Activated CD4-positive, CD25-positive, alpha-beta regulatory T cell treated with anti-CD3 and anti-CD28 coated beads, Interleukin-2, amount 50 U/mL, for 72 hours (primary cell): ENCODE results near the gene MPPED1.
A peak's percentile ranks its signal among the peaks of the same experiment; 100 is the strongest.

Experiments used
- DNase-seq: peaks from one replicate; pipeline ENCODE4 v3.0.0; 2021

The MPPED1 gene

DNA sequence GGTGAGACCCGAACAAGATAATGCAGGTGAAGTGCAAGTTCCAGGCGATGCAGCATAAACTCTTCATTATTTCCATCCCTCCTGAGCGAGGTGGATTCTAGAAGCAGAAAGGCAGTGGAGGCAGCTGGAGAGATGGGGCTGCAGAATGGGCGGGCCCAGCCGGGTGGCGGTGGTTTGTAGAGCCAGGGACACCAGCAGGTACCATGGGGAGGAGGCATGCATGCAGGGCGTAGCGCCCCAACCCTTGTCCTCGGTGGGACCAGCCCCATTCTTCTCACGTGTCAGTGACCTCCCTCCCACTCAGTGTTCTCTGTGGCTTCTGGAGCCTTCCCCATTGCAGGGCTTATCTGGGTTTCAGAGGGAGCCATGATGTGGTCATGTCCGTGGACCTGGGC is 38.0 kb downstream of the MPPED1 start:
- no peak for DNase-seq

DNA sequence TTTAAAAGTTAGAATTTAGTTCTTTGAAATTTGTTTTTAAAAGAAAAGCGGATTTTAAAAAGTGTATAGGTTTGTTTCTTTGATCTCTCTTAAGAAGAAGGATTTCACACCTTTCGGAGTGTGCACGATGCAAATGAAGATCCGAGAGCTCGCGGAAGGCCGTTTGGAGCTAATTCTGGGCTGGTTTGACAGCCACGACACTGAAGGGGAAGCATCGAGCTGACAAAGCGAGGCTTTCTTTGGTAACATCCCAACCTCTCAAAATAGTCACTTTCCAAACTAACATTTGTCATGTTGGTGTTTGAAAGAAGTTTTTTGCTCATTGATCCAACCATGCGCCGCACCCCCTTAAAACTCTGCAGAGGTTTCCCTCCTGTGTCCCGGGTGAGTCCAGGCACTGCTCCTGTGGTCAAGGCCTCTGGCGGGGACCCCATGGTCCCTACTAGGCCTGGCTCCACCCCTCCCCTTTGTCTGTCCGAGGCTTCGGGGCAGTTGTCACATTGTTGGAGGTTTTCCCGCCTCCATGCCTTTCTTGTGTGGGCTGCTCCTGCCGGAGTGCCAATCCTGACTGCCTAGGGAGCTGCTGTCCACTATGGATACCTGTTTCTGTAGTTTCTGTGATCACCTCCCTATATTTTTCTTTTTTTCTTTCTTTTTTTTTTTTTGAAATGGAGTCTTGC is 39.7 kb downstream of the MPPED1 start:
- DNase-seq: no peak

DNA sequence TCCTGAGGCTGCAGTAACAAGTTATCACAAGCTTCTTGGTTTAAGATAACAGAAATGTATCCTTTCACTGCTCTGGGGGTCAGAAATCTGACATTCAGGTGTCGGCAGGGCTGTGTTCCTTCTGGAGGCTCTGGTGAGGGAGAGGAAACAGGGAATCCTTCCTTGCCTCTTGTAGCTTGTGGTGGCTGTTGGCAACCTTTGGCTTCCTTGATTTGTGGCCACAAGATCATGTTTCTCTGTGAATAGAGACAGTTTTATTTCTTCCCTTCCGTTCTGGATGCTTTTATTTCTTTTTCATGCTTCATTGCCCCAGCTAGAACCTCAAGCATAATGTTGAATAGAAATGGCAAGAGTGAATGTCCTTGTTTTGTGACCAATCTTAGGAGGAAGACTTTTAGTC is 44.0 kb downstream of the MPPED1 start:
- no peak for DNase-seq

DNA sequence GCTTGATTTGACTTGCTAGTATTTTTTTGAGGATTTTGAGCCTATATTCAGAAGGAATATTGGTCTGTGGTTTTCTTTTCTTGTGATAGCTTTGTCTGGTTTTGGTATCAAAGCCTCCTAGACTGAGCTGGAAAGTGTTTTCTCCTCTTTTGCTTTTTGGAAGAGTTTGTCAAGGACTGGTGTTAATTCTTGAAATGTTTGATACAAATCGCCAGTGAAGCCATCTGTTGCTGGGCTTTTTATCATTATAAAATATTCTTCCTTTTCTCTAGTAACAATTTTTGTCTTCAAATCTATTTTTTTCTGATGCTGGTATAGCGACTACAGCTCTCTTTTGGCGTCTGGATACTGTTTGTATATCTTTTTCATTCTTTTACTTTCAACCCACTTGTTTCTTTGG is 45.2 kb downstream of the MPPED1 start:
- no peak for DNase-seq

GRCh38 chr22:43462701-43463100 is 50.9 kb downstream of the MPPED1 start:
- no peak for DNase-seq

DNA sequence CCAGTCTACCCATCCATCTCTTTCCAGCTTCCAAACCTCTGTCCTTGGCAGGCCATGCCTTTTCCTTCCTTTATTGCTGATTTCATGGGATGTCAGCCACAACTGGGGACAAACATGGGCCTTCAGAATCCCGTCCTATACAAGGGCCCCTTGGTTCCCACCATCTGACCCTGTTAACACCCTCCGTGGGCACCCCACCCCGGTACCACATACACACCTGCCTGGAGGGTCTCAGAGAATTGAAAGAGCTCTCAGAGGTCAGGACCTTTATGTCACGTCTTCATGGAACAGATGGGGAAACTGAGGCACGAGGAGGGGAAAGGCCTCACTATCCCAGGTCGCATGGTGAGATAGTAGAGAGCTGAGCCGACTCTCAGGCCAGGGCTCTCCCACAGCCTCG is 53.0 kb downstream of the MPPED1 start:
- DNase-seq: no peak

DNA sequence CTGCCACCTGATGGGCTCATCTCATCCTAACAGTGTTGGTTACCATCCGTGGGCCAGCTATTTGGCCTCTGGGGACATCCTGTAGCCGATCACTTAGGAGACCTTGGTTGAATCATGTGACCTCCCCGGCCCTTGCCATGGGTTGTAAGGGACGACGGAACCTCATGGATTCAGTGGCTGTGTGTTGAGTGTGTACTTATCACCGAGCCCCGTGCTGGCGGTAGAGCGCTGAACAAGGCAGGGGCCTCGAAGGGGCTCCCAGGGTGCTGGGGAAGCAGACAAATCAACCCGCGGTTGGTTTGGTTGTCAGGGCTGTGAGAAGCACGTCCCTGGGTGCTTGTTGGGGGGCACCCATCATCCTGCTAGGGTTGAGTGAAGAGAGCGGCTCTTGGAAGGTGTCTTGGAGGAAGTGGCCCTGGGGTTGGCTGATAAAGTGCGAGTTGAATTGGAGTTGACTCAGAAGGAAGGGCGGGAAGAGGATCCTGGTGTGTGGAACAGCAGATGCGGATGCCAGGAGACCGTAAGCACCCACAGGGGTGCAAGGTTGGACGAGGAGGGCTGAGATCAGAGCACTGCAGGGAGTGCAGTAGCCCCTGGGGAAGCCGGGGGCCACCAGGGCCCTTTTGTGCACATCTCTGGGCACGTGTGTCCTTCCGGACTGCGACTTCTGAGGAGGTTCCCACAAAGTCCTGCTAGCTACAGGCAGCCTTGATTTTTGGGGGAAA is 53.6 kb downstream of the MPPED1 start:
- DNase-seq: no peak

GRCh38 chr22:43466710-43467109 is 54.9 kb downstream of the MPPED1 start:
- no peak for DNase-seq

- DNase-seq: no peak
These were observed 55.6 kb downstream of the MPPED1 start for GRCh38 chr22:43467216-43467940.

DNA sequence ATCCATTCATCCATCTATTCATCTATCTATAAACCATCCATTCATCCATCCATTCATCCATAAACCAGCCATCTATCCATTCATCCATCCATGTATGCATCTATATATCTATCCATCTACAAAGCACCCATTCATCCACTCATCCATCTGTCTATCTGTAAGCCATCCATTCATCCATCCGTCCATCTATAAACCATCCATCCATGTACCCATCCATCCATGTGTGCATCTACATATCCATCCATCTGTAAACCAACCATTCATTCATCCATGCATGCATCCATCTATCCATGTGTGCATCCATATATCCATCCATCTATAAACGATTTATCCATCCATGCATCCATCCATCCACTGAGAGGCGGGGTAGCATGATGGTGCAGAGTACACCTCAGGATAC is 58.4 kb downstream of the MPPED1 start:
- DNase-seq: no peak

DNA sequence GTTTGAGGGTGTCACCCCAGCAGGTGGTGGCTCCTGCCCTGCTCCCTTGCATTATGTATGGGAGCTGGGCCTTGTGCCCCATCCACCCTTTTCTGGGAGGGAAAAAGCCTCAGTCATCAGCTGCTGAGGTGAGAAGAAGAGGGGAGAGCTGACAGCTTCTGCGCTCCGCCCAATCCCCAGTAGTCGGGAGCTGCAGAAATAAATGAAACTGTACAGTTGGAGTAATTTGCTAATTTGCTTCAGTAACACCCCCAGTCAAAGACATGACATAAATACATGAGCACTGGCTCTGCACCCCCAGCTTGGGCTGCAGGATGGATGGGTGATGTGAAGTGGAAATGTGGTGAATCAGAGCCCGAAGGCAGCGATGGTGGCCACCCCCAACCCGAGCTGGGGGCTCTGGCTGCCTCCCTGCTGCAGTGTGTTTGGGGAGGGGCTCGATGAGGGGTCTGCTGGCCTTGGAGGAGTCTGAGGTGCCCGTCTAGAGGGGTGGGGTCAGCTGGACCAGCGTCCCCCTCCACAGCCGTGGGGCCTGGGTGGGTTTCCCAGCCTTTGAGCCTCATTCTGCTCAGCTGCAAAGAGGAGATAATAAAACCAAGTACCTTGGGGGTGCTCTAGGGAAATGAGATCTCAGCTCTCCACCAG is 59.2 kb downstream of the MPPED1 start:
- no peak for DNase-seq

DNA sequence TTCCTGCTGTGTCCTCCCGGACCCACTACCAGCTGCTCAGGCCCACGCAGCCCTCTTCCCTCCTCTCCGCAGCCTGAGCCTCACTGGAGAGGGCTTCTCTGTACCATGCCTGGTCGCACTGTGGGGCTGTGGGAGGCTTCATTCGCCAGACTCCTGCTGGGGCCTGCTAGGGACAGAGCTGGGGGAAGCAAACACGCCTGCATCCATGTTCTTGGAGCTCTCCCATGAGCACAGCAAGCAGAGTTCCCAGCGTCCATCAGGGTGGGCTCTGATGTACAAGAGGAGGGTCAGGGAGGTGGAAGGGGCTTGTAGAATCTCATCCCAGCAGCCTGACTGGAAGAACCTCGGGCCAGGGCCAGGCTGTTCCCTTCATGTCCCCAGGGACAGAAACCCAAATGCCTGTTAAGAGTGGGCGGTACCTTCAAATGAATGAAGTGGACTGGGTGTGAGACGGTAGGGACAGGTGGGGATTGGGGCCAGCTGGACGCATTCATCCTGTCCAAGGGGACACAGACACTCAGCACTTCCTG is 59.9 kb downstream of the MPPED1 start:
- DNase-seq: no peak

GRCh38 chr22:43473031-43473430 is 61.2 kb downstream of the MPPED1 start:
- DNase-seq: no peak

DNA sequence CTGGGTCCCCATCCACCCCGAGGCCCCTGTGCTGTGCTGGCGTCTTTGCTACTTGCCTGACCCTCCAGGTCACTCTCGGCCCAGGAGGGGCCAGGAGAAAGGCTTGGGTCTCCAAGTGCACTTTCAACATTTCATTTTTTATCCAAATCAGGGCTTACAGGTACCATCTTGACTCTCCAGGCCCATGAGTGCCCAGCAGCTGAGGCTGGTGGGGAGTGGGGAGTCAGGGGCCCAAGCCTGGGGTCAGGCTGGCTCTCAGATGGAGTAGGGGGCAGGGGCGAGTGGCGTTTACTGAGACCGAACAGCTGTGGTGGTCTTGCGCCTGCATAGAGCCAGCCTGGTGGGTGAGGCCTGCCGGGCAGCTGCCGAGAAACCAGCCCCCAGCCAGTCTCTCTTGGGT is 61.6 kb downstream of the MPPED1 start:
- DNase-seq: no peak

GRCh38 chr22:43474161-43475101 is 62.6 kb downstream of the MPPED1 start:
- no peak for DNase-seq

DNA sequence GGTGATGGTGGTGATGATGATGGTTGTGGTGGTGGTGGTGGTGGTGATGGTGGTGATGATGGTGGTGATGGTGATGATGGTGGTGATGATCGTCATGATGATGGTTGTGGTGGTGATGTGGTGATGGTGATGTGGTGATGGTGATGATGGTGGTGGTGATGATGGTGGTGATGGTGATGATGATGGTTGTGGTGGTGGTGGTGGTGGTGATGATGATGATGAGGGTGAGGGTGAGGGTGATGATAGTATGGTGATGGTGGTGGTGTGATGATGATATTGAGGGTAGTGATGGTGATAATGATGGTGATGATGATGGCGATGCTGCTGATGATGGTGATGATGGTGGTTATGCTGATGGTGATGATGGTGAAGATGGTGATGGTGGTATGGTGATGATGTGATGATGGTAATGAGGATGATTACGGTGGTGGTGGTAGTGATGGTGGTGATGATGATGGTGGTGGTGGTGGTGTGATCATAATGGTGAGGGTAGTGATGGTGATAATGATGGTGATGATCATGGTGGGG is 63.8 kb downstream of the MPPED1 start:
- no peak for DNase-seq

DNA sequence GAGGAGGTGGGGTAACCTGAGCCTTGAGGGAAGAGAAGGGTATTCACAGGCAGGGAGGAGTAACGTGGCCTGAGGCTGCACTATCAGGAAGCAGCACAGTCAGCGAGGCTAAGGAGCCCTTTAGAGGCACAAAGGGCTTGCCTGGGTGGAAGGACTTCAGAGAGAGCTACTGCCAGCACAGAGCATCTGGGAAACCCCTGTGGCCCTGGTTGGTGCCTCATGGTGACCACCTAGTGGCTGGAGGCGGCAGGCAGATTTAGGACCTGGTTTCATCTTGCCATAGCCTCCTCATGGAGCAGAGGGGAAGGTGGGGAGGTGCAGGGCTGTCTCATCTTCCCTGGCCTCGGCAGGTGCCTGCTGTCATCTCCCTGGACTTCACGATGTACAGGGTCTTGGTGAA is 64.5 kb downstream of the MPPED1 start:
- no peak for DNase-seq

GRCh38 chr22:43476751-43477725 is 65.2 kb downstream of the MPPED1 start:
- DNase-seq: no peak

DNA sequence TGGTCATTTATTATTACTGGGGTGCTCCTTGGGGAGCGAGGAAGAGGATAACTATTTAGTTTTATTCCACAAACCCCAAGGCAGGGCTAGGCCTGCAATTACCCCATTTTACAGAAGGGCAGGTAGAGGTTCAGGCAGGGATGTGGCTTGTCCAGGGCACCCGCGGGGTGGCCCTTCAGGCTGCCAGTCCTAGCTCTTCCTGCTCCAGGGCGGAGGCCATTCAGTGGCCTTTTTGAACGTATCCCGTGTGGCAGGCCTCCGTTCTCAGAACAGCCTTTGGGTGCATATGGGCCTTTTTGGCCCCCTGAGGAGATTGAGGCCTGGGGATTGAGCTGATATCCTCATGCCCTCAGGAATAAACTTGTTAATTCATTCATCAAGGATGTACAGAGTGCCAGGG is 66.2 kb downstream of the MPPED1 start:
- DNase-seq: peak; percentile 12

- peak; percentile 7 for DNase-seq
These were observed 66.9 kb downstream of the MPPED1 start for GRCh38 chr22:43478621-43479300.
